HG03097 (cell line): ENCODE data around the gene PCDHA1.
"Not testable (repeated sequence)": the region's sequence is repeated elsewhere in the genome, so short reads cannot be mapped to it uniquely, and the experiment has no call there.

ENCODE experiments used
- ATAC-seq: cut with Tn5 transposase; IDR thresholded peaks from one replicate; pipeline ENCODE4 v1.9.1; 2021; ENCODE audit not compliant: unreplicated experiment, low FRiP score

PCDHA1 gene

DNA sequence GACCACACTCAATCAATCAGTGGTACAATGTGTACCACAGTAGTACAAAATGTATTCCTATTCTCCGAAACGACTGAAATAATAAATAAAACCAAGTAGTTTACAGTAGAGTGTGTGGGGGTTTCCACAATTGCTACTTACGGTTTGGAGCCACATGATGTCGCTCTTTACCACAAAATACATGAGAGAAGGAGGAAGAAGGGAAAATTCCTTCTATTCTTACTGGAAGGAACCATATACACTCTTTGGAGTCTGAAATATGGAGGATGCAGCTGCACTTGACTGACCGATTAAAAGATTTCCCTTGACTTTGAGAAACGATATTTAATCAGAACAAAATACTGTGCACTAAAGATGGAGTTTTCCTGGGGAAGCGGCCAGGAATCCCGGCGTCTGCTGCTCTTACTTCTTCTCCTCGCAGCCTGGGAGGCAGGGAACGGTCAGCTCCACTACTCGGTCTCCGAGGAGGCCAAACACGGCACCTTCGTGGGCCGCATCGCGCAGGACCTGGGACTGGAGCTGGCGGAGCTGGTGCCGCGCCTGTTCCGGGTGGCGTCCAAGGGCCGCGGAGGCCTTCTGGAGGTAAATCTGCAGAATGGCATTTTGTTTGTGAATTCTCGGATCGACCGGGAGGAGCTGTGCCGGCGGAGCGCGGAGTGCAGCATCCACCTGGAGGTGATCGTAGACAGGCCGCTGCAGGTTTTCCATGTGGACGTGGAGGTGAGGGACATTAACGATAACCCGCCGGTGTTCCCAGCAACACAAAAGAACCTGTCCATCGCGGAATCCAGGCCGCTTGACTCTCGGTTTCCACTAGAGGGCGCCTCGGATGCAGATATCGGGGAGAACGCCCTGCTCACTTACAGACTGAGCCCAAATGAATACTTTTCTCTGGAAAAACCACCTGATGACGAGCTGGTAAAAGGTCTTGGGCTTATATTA lies 21.2 kb downstream of the PCDHA1 start, which contains the start of gene PCDHA4:
PCDHA4 (plus strand) TSS at position 235 of the 942 bp plus-strand sequence.
- ATAC-seq: no peak

DNA sequence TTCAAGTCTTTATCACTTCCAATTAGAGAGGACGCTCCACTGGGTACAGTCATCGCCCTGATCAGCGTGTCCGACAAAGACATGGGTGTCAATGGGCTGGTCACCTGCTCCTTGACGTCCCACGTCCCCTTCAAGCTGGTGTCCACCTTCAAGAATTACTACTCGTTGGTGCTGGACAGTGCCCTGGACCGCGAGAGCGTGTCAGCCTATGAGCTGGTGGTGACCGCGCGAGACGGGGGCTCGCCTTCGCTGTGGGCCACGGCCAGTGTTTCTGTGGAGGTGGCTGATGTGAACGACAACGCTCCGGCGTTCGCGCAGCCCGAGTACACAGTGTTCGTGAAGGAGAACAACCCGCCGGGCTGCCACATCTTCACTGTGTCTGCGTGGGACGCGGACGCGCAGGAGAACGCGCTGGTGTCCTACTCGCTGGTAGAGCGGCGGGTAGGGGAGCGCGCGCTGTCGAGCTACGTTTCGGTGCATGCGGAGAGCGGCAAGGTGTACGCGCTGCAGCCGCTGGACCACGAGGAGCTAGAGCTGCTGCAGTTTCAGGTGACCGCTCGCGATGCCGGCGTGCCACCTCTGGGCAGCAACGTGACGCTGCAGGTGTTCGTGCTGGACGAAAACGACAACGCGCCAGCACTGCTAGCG lies 22.4 kb downstream of the PCDHA1 start:
- ATAC-seq: not testable (repeated sequence)

DNA sequence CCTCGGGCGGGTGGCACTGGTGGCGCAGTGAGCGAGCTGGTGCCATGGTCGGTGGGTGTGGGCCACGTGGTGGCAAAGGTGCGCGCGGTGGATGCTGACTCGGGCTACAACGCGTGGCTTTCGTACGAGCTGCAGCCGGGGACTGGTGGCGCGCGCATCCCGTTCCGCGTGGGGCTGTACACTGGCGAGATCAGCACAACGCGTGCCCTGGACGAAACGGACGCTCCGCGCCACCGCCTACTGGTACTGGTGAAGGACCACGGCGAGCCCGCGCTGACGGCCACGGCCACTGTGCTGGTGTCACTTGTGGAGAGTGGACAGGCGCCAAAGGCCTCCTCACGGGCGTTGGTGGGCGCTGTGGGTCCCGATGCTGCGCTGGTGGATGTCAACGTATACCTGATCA lies 22.9 kb downstream of the PCDHA1 start:
- no peak for ATAC-seq

DNA sequence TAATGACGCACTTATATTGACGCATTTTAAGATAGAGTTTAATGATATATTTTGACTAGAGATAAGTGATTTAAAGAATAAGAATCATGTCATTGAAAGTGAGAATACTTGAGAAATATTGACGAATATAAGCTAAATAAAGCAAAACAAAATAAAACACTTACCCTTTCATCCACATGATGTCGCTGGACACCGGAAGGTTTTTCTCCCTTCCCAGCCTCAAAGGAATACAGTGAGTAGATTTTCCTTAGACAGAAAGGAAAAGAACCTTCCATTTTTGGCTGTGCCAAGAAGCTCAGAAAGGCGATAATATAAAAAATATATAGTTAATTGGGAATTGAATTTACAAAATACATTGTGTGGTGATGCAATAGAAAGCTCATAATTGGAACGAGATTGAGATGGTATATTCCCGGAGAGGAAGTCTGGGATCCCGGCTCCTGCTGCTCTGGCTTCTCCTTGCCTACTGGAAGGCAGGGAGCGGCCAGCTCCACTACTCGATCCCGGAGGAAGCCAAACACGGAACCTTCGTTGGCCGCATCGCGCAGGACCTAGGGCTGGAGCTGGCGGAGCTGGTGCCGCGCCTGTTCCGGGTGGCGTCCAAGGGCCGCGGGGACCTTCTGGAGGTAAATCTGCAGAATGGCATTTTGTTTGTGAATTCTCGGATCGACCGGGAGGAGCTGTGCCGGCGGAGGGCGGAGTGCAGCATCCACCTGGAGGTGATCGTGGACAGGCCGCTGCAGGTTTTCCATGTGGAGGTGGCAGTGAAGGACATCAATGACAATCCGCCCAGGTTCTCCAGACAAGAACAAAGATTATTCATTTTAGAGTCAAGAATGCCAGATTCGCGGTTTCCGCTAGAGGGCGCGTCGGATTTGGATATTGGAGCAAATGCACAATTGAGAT lies 35.7 kb downstream of the PCDHA1 start, which contains the start of gene PCDHA5:
PCDHA5 (plus strand) TSS at position 239 of the 906 bp plus-strand sequence.
- ATAC-seq: no peak

DNA sequence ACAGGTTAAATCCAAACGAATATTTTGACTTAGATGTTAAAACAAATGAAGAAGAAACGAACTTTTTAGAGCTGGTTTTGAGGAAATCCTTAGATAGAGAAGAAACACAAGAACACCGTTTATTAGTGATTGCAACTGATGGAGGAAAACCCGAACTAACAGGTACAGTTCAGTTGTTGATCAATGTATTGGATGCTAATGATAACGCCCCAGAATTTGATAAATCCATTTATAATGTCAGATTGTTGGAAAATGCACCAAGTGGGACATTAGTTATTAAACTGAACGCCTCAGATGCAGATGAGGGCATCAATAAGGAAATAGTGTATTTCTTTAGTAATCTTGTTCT lies 36.3 kb downstream of the PCDHA1 start:
- ATAC-seq: no peak

DNA sequence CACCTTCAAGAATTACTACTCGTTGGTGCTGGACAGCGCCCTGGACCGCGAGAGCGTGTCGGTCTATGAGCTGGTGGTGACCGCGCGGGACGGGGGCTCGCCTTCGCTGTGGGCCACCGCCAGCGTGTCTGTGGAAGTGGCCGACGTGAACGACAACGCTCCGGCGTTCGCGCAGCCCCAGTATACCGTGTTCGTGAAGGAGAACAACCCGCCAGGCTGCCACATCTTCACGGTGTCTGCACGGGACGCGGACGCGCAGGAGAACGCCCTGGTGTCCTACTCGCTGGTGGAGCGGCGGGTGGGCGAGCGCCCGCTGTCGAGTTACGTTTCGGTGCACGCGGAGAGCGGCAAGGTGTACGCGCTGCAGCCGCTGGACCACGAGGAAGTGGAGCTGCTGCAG lies 37.0 kb downstream of the PCDHA1 start:
- not testable (repeated sequence) for ATAC-seq

DNA sequence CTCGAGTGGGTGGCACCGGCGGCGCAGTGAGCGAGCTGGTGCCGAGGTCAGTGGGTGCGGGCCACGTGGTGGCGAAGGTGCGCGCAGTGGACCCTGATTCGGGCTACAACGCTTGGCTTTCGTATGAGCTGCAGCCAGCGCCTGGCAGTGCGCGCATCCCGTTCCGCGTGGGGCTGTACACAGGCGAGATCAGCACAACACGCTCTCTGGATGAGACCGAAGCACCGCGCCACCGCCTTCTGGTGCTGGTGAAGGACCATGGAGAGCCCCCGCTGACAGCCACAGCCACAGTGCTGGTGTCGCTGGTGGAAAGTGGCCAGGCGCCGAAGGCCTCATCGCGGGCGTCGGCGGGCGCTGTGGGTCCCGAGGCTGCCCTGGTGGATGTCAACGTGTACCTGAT lies 37.5 kb downstream of the PCDHA1 start:
- ATAC-seq: no peak

DNA sequence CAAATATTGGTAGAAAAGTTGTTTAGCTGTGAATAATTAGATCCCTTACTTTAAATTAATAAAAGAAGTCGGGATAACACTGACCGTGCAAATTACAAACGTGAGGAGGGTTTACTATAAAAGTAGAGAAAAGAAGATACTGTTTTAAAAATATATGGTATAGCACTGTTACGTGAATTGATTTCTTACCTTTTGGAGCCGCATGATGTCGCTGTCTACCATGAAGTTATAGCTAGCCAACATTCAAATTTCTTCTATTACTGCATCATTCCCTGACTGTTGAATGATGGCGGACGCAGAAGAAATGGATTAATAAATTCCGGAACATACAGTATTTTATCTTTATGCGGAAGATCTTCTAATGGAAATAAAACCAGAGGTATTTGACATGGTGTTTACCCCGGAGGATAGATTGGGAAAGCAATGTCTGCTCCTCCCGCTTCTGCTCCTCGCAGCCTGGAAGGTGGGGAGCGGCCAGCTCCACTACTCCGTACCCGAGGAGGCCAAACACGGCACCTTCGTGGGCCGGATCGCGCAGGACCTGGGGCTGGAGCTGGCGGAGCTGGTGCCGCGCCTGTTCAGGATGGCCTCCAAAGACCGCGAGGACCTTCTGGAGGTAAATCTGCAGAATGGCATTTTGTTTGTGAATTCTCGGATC lies 41.9 kb downstream of the PCDHA1 start, which contains the start of gene PCDHA6:
PCDHA6 (plus strand) TSS at position 257 of the 658 bp plus-strand sequence; CDS start at position 389, 132 bp downstream.
- ATAC-seq: no peak

DNA sequence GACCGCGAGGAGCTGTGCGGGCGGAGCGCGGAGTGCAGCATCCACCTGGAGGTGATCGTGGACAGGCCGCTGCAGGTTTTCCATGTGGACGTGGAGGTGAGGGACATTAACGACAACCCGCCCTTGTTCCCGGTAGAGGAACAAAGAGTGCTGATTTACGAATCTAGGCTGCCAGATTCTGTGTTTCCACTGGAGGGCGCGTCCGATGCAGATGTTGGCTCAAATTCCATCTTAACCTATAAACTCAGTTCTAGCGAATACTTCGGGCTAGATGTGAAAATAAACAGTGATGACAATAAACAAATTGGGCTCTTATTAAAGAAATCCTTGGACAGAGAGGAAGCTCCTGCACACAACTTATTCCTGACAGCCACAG lies 42.4 kb downstream of the PCDHA1 start:
- ATAC-seq: no peak

DNA sequence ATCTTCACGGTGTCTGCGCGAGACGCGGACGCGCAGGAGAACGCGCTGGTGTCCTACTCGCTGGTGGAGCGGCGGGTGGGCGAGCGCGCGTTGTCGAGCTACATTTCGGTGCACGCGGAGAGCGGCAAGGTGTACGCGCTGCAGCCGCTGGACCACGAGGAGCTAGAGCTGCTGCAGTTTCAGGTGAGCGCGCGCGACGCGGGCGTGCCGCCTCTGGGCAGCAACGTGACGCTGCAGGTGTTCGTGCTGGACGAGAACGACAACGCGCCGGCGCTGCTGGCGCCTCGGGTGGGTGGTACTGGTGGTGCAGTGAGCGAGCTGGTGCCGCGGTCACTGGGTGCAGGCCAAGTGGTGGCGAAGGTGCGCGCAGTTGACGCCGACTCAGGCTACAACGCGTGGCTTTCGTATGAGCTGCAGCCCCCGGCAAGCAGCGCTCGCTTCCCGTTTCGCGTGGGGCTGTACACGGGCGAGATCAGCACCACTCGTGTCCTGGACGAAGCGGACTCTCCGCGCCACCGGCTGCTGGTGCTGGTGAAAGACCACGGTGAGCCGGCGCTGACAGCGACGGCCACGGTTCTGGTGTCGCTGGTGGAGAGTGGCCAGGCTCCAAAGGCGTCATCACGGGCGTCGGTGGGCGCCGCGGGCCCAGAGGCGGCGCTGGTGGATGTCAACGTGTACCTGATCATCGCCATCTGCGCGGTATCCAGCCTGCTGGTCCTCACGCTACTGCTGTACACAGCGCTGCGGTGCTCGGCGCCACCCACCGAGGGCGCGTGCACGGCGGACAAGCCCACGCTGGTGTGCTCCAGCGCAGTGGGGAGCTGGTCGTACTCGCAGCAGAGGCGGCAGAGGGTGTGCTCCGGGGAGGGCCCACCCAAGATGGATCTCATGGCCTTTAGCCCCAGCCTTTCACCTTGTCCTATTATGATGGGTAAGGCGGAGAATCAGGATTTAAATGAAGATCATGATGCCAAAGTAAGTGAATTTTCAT lies 43.9 kb downstream of the PCDHA1 start:
- ATAC-seq: not testable (repeated sequence)

DNA sequence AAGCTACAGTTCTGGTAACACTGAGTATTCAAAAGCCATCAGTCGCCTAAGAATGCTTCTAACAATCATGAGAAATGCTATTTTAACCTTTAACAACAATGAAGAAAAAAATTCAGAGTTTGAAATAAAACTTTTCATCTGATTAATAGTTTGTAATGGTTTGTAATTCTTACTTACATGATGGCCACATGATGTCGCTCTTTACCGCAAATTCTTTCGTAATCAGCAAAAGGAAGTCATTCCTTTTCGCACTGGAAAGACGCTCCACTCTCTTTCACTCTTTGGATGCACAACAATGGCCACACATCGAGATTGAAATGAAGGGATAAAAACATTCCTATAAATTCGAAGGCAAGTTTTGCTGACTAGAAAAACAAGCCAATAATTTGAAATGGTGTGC lies 48.1 kb downstream of the PCDHA1 start, which contains the start of gene PCDHA7:
PCDHA7 (plus strand) TSS at position 277 of the 400 bp plus-strand sequence; CDS start at position 392, 115 bp downstream.
- ATAC-seq: no peak

DNA sequence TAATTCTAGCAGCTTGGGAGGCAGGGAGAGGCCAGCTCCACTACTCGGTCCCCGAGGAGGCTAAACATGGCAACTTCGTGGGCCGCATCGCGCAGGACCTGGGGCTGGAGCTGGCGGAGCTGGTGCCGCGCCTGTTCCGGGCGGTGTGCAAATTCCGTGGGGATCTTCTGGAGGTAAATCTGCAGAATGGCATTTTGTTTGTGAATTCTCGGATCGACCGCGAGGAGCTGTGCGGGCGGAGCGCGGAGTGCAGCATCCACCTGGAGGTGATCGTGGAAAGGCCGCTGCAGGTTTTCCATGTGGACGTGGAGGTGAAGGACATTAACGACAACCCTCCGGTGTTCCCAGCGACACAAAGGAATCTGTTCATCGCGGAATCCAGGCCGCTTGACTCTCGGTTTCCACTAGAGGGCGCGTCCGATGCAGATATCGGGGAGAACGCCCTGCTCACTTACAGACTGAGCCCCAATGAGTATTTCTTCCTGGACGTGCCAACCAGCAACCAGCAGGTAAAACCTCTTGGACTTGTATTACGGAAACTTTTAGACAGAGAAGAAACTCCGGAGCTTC lies 48.6 kb downstream of the PCDHA1 start:
- not testable (repeated sequence) for ATAC-seq

DNA sequence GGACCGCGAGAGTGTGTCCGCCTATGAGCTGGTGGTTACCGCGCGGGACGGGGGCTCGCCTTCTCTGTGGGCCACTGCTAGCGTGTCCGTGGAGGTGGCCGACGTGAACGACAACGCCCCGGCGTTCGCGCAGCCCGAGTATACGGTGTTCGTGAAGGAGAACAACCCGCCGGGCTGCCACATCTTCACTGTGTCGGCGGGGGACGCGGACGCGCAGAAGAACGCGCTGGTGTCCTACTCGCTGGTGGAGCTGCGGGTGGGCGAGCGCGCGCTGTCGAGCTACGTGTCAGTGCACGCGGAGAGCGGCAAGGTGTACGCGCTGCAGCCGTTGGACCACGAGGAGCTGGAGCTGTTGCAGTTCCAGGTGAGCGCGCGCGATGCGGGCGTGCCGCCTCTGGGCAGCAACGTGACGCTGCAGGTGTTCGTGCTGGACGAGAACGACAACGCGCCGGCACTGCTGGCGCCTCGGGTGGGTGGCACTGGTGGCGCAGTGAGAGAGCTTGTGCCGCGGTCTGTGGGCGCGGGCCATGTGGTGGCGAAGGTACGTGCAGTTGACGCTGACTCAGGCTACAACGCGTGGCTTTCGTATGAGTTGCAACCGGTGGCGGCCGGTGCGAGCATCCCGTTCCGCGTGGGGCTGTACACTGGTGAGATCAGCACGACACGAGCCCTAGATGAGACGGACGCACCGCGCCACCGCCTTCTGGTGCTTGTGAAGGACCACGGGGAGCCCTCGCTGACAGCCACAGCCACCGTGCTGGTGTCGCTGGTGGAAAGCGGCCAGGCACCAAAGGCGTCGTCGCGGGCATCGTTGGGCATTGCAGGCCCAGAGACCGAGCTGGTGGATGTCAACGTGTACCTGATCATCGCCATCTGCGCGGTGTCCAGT lies 49.9 kb downstream of the PCDHA1 start:
- ATAC-seq: no peak

DNA sequence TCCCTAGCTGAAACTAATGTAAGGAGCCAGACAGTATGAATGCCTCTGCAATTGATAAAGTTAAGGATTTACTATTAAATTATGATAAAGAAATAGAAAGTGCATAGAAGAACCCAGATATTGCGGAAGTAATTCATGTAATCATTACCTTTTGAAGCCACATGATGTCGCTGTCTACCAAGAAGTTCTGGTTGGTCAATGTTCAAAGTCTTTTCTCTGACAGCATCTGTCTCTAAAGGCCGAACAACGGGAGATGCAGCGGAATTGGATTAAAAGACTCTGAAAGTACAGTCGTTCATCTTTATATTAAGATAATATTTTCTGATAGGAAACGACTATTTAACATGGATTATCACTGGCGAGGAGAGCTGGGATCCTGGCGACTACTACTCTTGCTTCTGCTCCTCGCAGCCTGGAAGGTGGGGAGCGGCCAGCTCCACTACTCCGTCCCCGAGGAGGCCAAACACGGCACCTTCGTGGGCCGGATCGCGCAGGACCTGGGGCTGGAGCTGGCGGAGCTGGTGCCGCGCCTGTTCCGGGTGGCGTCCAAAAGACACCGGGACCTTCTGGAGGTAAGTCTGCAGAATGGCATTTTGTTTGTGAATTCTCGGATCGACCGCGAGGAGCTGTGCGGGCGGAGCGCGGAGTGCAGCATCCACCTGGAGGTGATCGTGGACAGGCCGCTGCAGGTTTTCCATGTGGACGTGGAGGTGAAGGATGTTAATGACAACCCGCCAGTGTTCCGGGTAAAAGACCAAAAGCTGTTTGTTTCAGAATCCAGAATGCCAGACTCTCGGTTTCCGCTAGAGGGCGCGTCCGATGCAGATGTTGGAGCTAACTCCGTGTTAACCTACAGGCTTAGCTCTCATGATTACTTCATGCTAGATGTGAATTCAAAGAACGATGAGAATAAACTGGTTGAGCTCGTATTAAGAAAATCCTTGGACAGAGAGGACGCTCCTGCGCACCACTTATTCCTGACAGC lies 55.3 kb downstream of the PCDHA1 start, which contains the start of gene PCDHA8:
PCDHA8 (plus strand) TSS at position 210 of the 985 bp plus-strand sequence; CDS start at position 345, 135 bp downstream.
- no peak for ATAC-seq

DNA sequence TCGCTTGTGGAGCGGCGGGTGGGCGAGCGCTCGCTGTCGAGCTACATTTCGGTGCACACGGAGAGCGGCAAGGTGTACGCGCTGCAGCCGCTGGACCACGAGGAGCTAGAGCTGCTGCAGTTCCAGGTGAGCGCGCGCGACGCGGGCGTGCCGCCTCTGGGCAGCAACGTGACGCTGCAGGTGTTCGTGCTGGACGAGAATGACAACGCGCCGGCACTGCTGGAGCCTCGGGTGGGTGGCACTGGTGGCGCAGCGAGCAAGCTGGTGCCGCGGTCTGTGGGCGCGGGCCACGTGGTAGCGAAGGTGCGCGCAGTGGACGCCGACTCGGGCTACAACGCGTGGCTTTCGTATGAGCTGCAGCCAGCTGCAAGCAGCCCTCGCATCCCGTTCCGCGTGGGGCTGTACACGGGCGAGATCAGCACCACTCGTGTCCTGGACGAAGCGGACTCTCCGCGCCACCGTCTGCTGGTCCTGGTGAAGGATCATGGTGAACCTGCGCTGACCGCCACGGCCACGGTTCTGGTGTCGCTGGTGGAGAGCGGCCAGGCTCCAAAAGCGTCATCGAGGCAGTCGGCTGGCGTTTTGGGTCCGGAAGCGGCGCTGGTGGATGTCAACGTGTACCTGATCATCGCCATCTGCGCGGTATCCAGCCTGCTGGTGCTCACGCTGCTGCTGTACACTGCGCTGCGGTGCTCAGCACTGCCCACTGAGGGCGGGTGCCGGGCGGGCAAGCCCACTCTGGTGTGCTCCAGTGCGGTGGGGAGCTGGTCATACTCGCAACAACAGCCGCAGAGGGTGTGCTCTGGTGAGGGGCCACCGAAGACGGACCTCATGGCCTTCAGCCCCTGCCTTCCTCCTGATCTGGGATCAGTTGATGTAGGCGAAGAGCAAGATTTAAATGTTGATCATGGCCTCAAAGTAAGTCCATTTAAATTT lies 57.1 kb downstream of the PCDHA1 start:
- ATAC-seq: no peak
